ENCODE measurements around the gene PTGER3. TPM values are rescaled to one million over a fixed set of nuclear protein-coding genes. Genes with fewer than 3 reads are reported as not detected.
A peak's percentile ranks its signal among the peaks of the same experiment; 100 is the strongest.

Gene PTGER3
- total and polyA plus RNA-seq, 7 donors = 0.46 to 52.4 (median 26.8) TPM

DNA sequence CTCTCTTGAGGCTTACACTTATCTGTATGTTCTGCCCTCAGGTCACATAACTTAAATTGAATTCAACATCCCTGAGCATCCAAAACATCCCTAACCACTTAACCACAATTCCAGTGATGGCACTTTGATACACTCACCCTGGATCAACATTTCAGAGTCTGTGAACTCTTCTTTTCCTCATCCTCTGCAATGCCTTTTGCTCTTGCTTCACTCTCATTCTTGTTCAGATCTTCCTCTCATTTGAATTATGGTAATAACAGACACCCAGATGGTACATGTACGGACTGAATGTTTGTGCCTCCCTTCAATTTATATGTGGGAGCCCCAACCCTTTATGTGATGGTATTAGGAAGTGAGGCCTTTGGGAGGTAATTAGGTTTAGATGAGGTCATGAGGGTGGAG, 33.4 kb downstream of the PTGER3 start:
- no peaks in the 10 kb centered on the region for H3K36me3 ChIP-seq
- no peak for DNase-seq
- WGBS, 2 donors = 71 to 81% methylated on average over 1 of the region's 1 CpG
- H3K27me3 ChIP-seq = no peaks in the 10 kb centered on the region
- no peaks in the 10 kb centered on the region for H3K9me3 ChIP-seq
- H3K4me3 ChIP-seq = no peak overlapping the region
- no peak overlapping the region for H3K27ac ChIP-seq
- TF ChIP-seq, protein P1, sequence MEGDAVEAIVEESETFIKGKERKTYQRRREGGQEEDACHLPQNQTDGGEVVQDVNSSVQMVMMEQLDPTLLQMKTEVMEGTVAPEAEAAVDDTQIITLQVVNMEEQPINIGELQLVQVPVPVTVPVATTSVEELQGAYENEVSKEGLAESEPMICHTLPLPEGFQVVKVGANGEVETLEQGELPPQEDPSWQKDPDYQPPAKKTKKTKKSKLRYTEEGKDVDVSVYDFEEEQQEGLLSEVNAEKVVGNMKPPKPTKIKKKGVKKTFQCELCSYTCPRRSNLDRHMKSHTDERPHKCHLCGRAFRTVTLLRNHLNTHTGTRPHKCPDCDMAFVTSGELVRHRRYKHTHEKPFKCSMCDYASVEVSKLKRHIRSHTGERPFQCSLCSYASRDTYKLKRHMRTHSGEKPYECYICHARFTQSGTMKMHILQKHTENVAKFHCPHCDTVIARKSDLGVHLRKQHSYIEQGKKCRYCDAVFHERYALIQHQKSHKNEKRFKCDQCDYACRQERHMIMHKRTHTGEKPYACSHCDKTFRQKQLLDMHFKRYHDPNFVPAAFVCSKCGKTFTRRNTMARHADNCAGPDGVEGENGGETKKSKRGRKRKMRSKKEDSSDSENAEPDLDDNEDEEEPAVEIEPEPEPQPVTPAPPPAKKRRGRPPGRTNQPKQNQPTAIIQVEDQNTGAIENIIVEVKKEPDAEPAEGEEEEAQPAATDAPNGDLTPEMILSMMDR (IDR thresholded peaks at IDR 0.05) = no peak
- TF ChIP-seq POLR2A (IDR thresholded peaks at IDR 0.05) (no peak), EP300 (IDR thresholded peaks at IDR 0.05) (no peak), POLR2AphosphoS5 (IDR thresholded peaks at IDR 0.05) (no peak)
- intact Hi-C loops (cut with DNase I) = no loop called here
- peaks cover 0 to under 1% (median 0%) of the 10 kb centered on the region in 4 donors for H3K4me1 ChIP-seq

DNA sequence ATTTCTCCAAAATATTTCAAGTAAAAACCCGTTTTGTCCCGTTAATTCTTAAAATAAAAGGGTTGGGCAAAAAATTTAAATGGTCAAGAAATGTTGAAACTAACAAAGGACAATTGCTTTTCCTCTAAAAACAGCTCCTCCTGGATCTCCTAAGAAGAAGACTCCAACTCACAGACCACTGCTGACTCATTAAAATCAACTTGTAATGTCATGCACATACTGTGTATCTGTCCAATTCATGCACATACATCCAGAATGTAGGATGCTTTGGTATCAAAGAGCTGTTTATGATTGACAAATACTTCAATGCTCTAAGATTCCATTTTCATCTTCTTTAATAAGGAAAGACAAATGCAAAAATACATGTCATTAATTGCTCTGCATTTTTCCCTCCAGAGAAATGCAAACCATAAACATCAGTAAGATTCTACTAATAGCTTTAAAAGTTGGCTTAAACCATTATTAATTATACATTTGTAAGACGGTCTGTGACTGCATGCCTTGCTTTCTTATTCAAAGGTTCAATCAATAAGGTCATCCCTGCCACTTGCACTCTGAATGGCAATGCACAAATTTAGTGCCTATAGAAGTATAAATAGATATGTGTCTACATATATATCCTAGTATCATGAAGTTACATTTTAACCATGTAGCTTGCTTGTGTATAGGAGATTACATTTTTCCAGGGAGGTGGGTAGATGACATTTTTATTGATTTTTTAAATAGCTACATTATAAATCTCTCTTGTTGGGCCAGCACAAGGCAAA, 44.7 kb downstream of the PTGER3 start:
- Histone ChIP-seq H3K36me3 (no peaks in the 10 kb centered on the region), H3K27me3 (no peaks in the 10 kb centered on the region), H3K27ac (no peak overlapping the region), H3K4me1 (no peaks in the 10 kb centered on the region), H3K9me3 (no peaks in the 10 kb centered on the region), H3K4me3 (no peak overlapping the region)
- WGBS, 2 donors = 81 to 86% methylated on average over 3 of the region's 3 CpGs
- intact Hi-C loops (cut with DNase I) = no loop called here
- no peak for TF ChIP-seq POLR2A (IDR thresholded peaks at IDR 0.05)
- TF ChIP-seq POLR2AphosphoS5 (IDR thresholded peaks at IDR 0.05) = no peak
- TF ChIP-seq, protein P1 (IDR thresholded peaks at IDR 0.05) = no peak
- no peak for DNase-seq

DNA sequence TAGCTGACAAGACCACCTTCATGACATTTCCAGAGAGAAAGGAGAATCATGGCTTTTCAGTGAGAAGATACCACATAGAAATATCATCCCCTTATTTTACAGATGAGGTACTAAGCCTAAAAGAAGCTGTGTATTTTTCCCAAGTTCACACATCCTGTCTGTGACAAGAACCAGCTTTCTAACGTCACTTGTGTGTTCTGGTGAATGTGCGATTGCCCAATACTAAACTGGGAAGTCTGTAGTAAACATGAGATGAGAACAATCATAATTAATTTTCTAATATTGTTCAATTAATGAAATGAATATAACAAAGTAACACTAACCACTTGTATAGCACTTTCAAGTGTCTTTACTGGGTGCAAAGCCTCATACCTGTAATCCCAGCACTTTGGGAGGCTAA, 46.0 kb downstream of the PTGER3 start:
- DNase-seq = no peak
- Histone ChIP-seq H3K4me3 (no peak overlapping the region), H3K36me3 (no peaks in the 10 kb centered on the region), H3K9me3 (no peaks in the 10 kb centered on the region), H3K27ac (peak overlapping the region in 1 of 4 donors; percentile 27), H3K27me3 (no peaks in the 10 kb centered on the region), H3K4me1 (no peaks in the 10 kb centered on the region)
- intact Hi-C loops (cut with DNase I) = no loop called here
- WGBS, 2 donors = 61 to 65% methylated on average over 2 of the region's 2 CpGs
- TF ChIP-seq POLR2AphosphoS5 (IDR thresholded peaks at IDR 0.05) (peak in 3 of 4 donors; percentile 17 to 53 (median 29)), EP300 (IDR thresholded peaks at IDR 0.05) (no peak), POLR2A (IDR thresholded peaks at IDR 0.05) (no peak)
- TF ChIP-seq, protein P1 (IDR thresholded peaks at IDR 0.05) = no peak

DNA sequence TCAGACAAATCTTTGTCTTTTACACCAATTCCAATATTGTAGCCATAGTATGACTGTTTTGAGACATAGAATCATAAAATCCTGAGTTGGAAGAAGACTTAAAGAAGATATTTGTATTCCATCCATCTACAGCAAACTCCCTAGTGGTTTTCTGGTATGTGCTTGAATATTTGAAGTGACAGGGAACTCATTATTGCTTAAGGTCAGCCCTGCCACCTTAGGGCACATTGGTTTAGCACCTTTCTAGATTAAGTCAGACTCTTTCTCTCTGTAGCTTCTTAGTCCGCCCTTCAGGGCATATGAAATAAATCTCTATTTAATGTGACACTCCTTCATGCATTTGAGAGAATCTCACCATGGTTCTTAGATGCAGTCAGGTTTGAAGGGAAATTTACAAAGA, 49.8 kb downstream of the PTGER3 start:
- no peak for DNase-seq
- Histone ChIP-seq H3K36me3 (no peaks in the 10 kb centered on the region), H3K4me3 (no peak overlapping the region), H3K27ac (no peak overlapping the region), H3K27me3 (no peaks in the 10 kb centered on the region), H3K9me3 (no peaks in the 10 kb centered on the region), H3K4me1 (no peaks in the 10 kb centered on the region)
- WGBS, 2 donors = 76 to 92% methylated on average over 1 of the region's 1 CpG
- intact Hi-C loops (cut with DNase I) = no loop called here
- TF ChIP-seq POLR2AphosphoS5 (IDR thresholded peaks at IDR 0.05) = no peak
- no peak for TF ChIP-seq POLR2A (IDR thresholded peaks at IDR 0.05)
- TF ChIP-seq, protein P1 (IDR thresholded peaks at IDR 0.05) = no peak
- TF ChIP-seq EP300 (IDR thresholded peaks at IDR 0.05) = no peak

All from sigmoid colon (tissue), 7 donors.